Esophagus squamous epithelium (tissue), 5 donors: Measurements from ENCODE around the gene PROSER2. TPM values are rescaled to one million over a fixed set of nuclear protein-coding genes. Genes with fewer than 3 reads are reported as not detected.

Experiments
- DNase-seq: peaks from one replicate; lab custom pipeline; 2025; lab: John Stamatoyannopoulos, UW
- H3K27ac ChIP-seq, 4 donors: fragments of 200-600 bp; sonication (generic); one replicate each; pipeline ENCODE4 v1.5.1; 2016 to 2019; ENCODE audit warnings: mild to moderate bottlenecking in 1 of 4
- H3K27me3 ChIP-seq, 4 donors: fragments of 200-600 bp; sonication (generic); 1 replicate in 3 of 4; 2 replicates in 1 of 4; pipeline versions ENCODE4 v1.5.1 to v1.6.0; 2017 to 2021; ENCODE audit warnings: antibody characterized with exemption in 1 of 4
- H3K36me3 ChIP-seq, 3 donors: fragments of 200-600 bp; sonication (generic); one replicate each; pipeline ENCODE4 v1.5.1; 2016 to 2019
- H3K4me1 ChIP-seq, 3 donors: fragments of 200-600 bp; sonication (generic); one replicate each; pipeline ENCODE4 v1.5.1; 2017 to 2019
- H3K4me3 ChIP-seq, 4 donors: fragments of 200-600 bp; sonication (generic); 1 replicate in 3 of 4; 2 replicates in 1 of 4; pipeline ENCODE4 v1.5.1; 2016 to 2019; ENCODE audit warnings: mild to moderate bottlenecking in 2 of 4, moderate library complexity in 1 of 4
- H3K9me3 ChIP-seq, 3 donors: fragments of 200-600 bp; sonication (generic); one replicate each; pipeline ENCODE4 v1.5.1; 2016 to 2019
- CTCF ChIP-seq, 6 experiments: fragments of 450-650 bp in 4 of 6; fragments of 200-600 bp in 2 of 6; sonication (generic) in 2 of 6; IDR thresholded peaks; one replicate each; pipeline ENCODE4 v1.5.1; 2016 to 2019; ENCODE audit warnings: antibody characterized with exemption in 6 of 6, mild to moderate bottlenecking in 4 of 6, moderate library complexity in 4 of 6
- POLR2A ChIP-seq, 4 donors: fragments of 450-650 bp; IDR thresholded peaks; one replicate each; pipeline ENCODE4 v1.6.1; 2017; ENCODE audit warnings: antibody characterized with exemption in 4 of 4, mild to moderate bottlenecking in 4 of 4, moderate library complexity in 3 of 4
- WGBS, 2 donors: methylation state at CpG; one replicate each; pipeline ENCODE4 v1.1.5; 2018; 5-methylcytosine and 5-hydroxymethylcytosine counted together
- intact Hi-C: fragments of 100-400 bp; cut with DNase I; formaldehyde crosslinking; loops from one replicate; pipeline ENCODE4 v1.15.0; 2022
- total RNA-seq, 4 donors: library from RNA; depleted of rRNA; stranded (reverse); fragments of >200 nt; gene quantifications; one replicate each; pipeline ENCODE4 v1.1.0, GENCODE V29; 2016
- donor health status: DM: yes; HTN: yes; CAD: no.

The PROSER2 gene
- total RNA-seq, 4 donors from 2014 or later: 6.4 to 15.5 (median 11.1) TPM

- no peak for TF ChIP-seq POLR2A (IDR thresholded peaks at IDR 0.05)
- no peak for TF ChIP-seq CTCF (IDR thresholded peaks at IDR 0.05)
- Histone ChIP-seq H3K4me1 (peaks cover 0 to 14% (median 3%) of the 10 kb centered on the region in 3 donors), H3K36me3 (no peaks in the 10 kb centered on the region), H3K4me3 (no peak overlapping the region), H3K9me3 (no peaks in the 10 kb centered on the region), H3K27me3 (no peaks in the 10 kb centered on the region), H3K27ac (no peak overlapping the region)
- no peak for DNase-seq
- 74 to 84% methylated on average over 6 of the region's 6 CpGs for WGBS, 2 donors
- intact Hi-C loops: no loop called here
These were observed 12.2 kb upstream of the PROSER2 start for GRCh38 chr10:11810973-11811372.

DNA sequence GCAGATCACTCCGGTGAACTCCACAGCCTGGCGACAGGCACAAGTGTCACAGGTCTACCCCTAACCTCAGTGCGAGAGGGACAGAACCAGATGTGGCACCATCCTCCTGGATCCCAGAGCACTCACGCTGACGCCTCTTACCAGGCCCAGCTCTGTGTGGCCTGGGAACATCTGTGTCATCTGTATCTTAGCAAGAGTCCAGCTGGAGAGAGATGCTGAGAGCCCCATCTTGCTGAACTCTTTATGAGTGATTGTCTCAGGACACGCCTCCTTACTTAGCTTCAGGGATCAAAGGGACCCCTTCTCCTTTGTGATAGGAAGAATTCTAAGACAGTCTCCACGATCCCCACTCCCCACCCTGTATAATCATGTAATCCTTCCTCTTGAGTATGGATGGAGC is 10.0 kb upstream of the PROSER2 start:
- 72 to 94% methylated on average over 2 to 3 of the region's 7 CpGs for WGBS, 2 donors
- H3K27ac ChIP-seq: peak overlapping the region in 1 of 4 donors; percentile 29
- intact Hi-C loops: no loop called here
- H3K36me3 ChIP-seq: no peaks in the 10 kb centered on the region
- TF ChIP-seq CTCF (IDR thresholded peaks at IDR 0.05): no peak
- TF ChIP-seq POLR2A (IDR thresholded peaks at IDR 0.05): no peak
- no peak for DNase-seq
- peaks cover 0 to 14% (median 3%) of the 10 kb centered on the region in 3 donors for H3K4me1 ChIP-seq
- H3K27me3 ChIP-seq: no peaks in the 10 kb centered on the region
- no peak overlapping the region for H3K4me3 ChIP-seq
- no peaks in the 10 kb centered on the region for H3K9me3 ChIP-seq

GRCh38 chr10:11813855-11814567 is 9.1 kb upstream of the PROSER2 start:
- Histone ChIP-seq H3K9me3 (no peaks in the 10 kb centered on the region), H3K27me3 (no peaks in the 10 kb centered on the region), H3K4me1 (peaks cover 0 to 14% (median 3%) of the 10 kb centered on the region in 3 donors), H3K4me3 (no peak overlapping the region), H3K36me3 (no peaks in the 10 kb centered on the region), H3K27ac (peak overlapping the region in 3 of 4 donors; percentile 29 to 74 (median 38))
- TF ChIP-seq POLR2A (IDR thresholded peaks at IDR 0.05) (no peak), CTCF (IDR thresholded peaks at IDR 0.05) (no peak)
- WGBS, 2 donors: 64 to 66% methylated on average over 11 to 13 of the region's 13 CpGs
- DNase-seq: no peak
- intact Hi-C loops: no loop called here

DNA sequence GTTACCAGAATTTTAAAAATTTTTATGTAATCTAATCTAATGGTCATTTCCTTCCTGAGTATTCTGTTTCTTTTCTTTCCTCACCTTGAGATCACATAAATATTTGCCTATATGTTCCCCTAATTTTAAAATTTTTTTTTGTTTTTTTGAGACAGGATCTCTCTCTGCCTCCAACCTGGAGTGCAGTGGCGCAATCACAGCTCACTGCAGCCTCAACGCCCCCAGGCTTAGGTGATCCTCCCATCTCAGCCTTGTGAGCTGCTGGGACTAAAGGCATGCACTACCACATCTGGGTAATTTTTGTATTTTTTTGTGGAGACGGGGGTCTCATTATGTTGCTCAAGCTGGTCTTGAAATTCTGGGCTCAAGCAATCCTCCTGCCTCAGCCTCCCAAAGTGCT is 4.1 kb upstream of the PROSER2 start:
- DNase-seq: no peak
- H3K27me3 ChIP-seq: peaks cover 0 to 12% (median 0%) of the 10 kb centered on the region in 4 donors
- WGBS, 2 donors: 55 to 57% methylated on average over 3 of the region's 3 CpGs

More for the DNA sequence above, 4.1 kb upstream of the PROSER2 start:
- peaks cover 3 to 29% (median 3%) of the 10 kb centered on the region in 3 donors for H3K4me1 ChIP-seq
- intact Hi-C loops: no loop called here
- H3K36me3 ChIP-seq: no peaks in the 10 kb centered on the region
- H3K9me3 ChIP-seq: no peaks in the 10 kb centered on the region
- no peak overlapping the region for H3K27ac ChIP-seq
- no peak overlapping the region for H3K4me3 ChIP-seq
- no peak for TF ChIP-seq CTCF (IDR thresholded peaks at IDR 0.05)
- no peak for TF ChIP-seq POLR2A (IDR thresholded peaks at IDR 0.05)
